Adrenal gland (tissue), 12 donors: Measurements from ENCODE around the gene SUN1. TPM values are rescaled to one million over a fixed set of nuclear protein-coding genes. Genes with fewer than 3 reads are reported as not detected.

Source experiments
- DNase-seq, 7 donors: peaks; one replicate each; pipeline ENCODE4 v3.0.0-alpha.2; 2019 to 2020
- H3K27ac ChIP-seq, 5 donors: fragments of 200-600 bp; sonication (generic) in 4 of 5; 1 replicate in 3 of 5; 2 replicates in 2 of 5; pipeline versions ENCODE4 v1.5.1 to v1.8.0; 2016 to 2020; ENCODE audit warnings: mild to moderate bottlenecking in 1 of 5
- H3K27me3 ChIP-seq: fragments of 200-600 bp; 2 replicates; pipeline ENCODE4 v1.8.0; 2021
- H3K36me3 ChIP-seq, 2 donors: fragments of 200-600 bp; replicated peaks in 1 of 2; 1 replicate in 1 of 2; 2 replicates in 1 of 2; pipeline versions ENCODE4 v1.5.1 to v1.8.0; 2018 to 2022
- H3K4me1 ChIP-seq, 2 donors: fragments of 200-600 bp; replicated peaks in 1 of 2; 1 replicate in 1 of 2; 2 replicates in 1 of 2; pipeline versions ENCODE4 v1.5.1 to v1.8.0; 2018 to 2021
- H3K4me3 ChIP-seq, 4 donors: fragments of 200-600 bp; sonication (generic) in 3 of 4; one replicate each; pipeline ENCODE4 v1.5.1; 2016 to 2018
- H3K9me3 ChIP-seq, 3 donors: fragments of 200-600 bp; sonication (generic) in 1 of 3; replicated peaks in 1 of 3; 1 replicate in 2 of 3; 2 replicates in 1 of 3; pipeline versions ENCODE4 v1.5.1 to v1.8.0; 2016 to 2021
- POLR2A ChIP-seq, 2 donors: fragments of 450-650 bp; IDR thresholded peaks; one replicate each; pipeline ENCODE4 v1.6.1; 2017; ENCODE audit warnings: antibody characterized with exemption in 2 of 2, mild to moderate bottlenecking in 2 of 2, moderate library complexity in 1 of 2
- WGBS, 4 donors: extraction: QIAGEN DNeasy Blood & Tissue Kit in 2 of 4; methylation state at CpG; one replicate each; pipeline versions ENCODE4 v1.1.5 to v1.1.7; 2013 to 2017; 5-methylcytosine and 5-hydroxymethylcytosine counted together
- intact Hi-C, 2 donors: fragments of 100-400 bp; cut with DNase I; formaldehyde crosslinking; loops; one replicate each; pipeline versions ENCODE4 v1.14.1 to v1.15.0; 2022 to 2023
- polyA plus RNA-seq, 3 donors: library from polyadenylated mRNA; stranded (reverse); fragments of 200-250 nt in 2 of 3; fragments of 350-450 nt in 1 of 3; fragmentation: Illumina TruSeq in 1 of 3; extraction: RNeasy Lipid Tissue Mini Kit (QIAGEN cat#74804) in 1 of 3; gene quantifications; one replicate each; pipeline ENCODE4 v1.2.3, GENCODE V29; 2013 to 2014
- total RNA-seq, 9 donors: library from RNA; depleted of rRNA in 4 of 9; stranded (reverse); fragments of >200 nt in 4 of 9; fragments of 120-200 nt in 1 of 9; fragmentation: NEBNext Ultra II Directional in 1 of 9; extraction: Animal tissue kit (Norgen Biotek cat#: 25700) in 1 of 9; gene quantifications; one replicate each; pipeline versions ENCODE4 v1.1.0 to v1.2.4, GENCODE V29; 2013 to 2023
- TF ChIP-seq, protein P1 (sequence below), 6 experiments: fragments of 450-650 bp in 4 of 6; fragments of 200-600 bp in 2 of 6; sonication (generic) in 1 of 6; IDR thresholded peaks; 1 replicate in 5 of 6; 2 replicates in 1 of 6; pipeline versions ENCODE4 v1.5.1 to v1.8.0; 2016 to 2021; ENCODE audit warnings: antibody characterized with exemption in 6 of 6, mild to moderate bottlenecking in 2 of 6, moderate library complexity in 1 of 6
- donor health status: healthy with polysubstance abuse.
- donor health status: Bipolar disorder and iron deficiency.
- donor health status: DM: yes; HTN: yes; CAD: no.
- donor health status: DM: no; HTN: no; CAD: no.
- donor health status: DM: no; HTN: no; CAD: no.
- donor health status: DM: yes; HTN: yes; CAD: no.

The SUN1 gene
- total and polyA plus RNA-seq, 12 donors, result 28.7 to 122 (median 99.9) TPM

GRCh38 chr7:904847-905246 is 72.6 kb downstream of the SUN1 start:
- intact Hi-C loops, result loop anchor here in 1 of 2 donors (5.0 kb wide), 1 partner anchor 162 kb away; no protein-coding TSS in a partner anchor
- no peaks in the 10 kb centered on the region for H3K9me3 ChIP-seq
- no peaks in the 10 kb centered on the region for H3K36me3 ChIP-seq
- H3K4me1 ChIP-seq, result peaks cover 5 to 12% of the 10 kb centered on the region in 2 donors
- H3K4me3 ChIP-seq, result no peak overlapping the region
- 53 to 59% (median 54%) methylated on average over 9 to 20 of the region's 20 CpGs for WGBS, 4 donors
- no peaks in the 10 kb centered on the region for H3K27me3 ChIP-seq
- H3K27ac ChIP-seq, result no peak overlapping the region
- DNase-seq, result peak in 1 of 7 donors; percentile 50
- TF ChIP-seq, protein P1, sequence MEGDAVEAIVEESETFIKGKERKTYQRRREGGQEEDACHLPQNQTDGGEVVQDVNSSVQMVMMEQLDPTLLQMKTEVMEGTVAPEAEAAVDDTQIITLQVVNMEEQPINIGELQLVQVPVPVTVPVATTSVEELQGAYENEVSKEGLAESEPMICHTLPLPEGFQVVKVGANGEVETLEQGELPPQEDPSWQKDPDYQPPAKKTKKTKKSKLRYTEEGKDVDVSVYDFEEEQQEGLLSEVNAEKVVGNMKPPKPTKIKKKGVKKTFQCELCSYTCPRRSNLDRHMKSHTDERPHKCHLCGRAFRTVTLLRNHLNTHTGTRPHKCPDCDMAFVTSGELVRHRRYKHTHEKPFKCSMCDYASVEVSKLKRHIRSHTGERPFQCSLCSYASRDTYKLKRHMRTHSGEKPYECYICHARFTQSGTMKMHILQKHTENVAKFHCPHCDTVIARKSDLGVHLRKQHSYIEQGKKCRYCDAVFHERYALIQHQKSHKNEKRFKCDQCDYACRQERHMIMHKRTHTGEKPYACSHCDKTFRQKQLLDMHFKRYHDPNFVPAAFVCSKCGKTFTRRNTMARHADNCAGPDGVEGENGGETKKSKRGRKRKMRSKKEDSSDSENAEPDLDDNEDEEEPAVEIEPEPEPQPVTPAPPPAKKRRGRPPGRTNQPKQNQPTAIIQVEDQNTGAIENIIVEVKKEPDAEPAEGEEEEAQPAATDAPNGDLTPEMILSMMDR (IDR thresholded peaks at IDR 0.05), result no peak
- no peak for TF ChIP-seq POLR2A (IDR thresholded peaks at IDR 0.05)

GRCh38 chr7:906776-907157 is 74.5 kb downstream of the SUN1 start:
- Histone ChIP-seq H3K9me3 (no peaks in the 10 kb centered on the region), H3K36me3 (no peaks in the 10 kb centered on the region), H3K4me1 (peaks cover 0 to 4% of the 10 kb centered on the region in 2 donors), H3K27ac (no peak overlapping the region), H3K4me3 (no peak overlapping the region), H3K27me3 (no peaks in the 10 kb centered on the region)
- DNase-seq, result no peak
- intact Hi-C loops, result loop anchor here in 1 of 2 donors (5.0 kb wide), 1 partner anchor 161 kb away; no protein-coding TSS in a partner anchor
- WGBS, 4 donors, result 60 to 93% (median 76%) methylated on average over 2 to 10 of the region's 10 CpGs
- no peak for TF ChIP-seq POLR2A (IDR thresholded peaks at IDR 0.05)
- TF ChIP-seq, protein P1 (IDR thresholded peaks at IDR 0.05), result no peak

DNA sequence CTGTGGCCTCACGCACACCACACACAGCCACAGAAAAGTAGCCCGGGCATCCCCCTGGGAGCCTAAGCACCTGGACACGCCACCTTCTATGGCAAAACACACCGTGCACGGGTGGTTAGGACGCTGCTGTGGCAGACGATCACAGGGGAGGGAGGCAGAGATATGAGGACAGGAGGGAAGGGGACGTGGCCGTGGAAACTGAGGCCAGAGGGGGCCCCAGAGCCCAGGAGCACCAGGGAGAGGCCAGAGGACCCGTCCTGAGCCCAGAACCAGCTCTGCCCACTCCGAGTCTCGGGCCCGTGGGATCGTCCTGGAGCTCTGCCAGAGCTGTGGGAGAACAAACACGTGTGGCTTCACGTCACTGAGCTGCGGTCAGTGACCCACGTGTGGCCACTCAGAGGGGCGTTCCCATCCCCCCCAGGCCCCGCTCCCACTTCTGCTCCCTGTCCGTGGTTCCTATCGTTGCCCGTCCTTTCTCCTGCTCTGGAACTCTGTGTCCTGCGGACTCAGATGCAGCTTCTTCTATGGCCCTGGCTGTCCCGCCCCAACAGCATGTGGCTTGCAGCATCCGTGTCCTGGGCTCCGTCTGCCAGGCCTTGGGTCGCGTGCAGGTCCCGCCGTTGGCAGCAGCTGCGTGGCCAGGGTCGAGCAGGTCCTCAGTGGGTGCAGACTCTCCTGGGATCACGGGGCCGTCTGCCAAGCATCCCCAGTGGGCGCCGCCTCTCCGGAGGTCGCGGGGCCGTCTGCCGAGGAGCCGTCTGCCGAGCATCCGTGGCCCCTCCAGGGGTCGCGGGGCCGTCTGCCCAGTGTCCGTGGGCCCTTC is 75.1 kb downstream of the SUN1 start:
- H3K36me3 ChIP-seq, result no peaks in the 10 kb centered on the region
- peak in 1 of 7 donors; percentile 45 for DNase-seq
- 61 to 73% (median 73%) methylated on average over 17 to 49 of the region's 49 CpGs for WGBS, 4 donors
- TF ChIP-seq POLR2A (IDR thresholded peaks at IDR 0.05), result no peak
- TF ChIP-seq, protein P1 (IDR thresholded peaks at IDR 0.05), result no peak
- no peak overlapping the region for H3K27ac ChIP-seq
- intact Hi-C loops, result loop anchor here in 1 of 2 donors (5.0 kb wide), 1 partner anchor 160 kb away; no protein-coding TSS in a partner anchor
- no peak overlapping the region for H3K4me3 ChIP-seq
- H3K27me3 ChIP-seq, result no peaks in the 10 kb centered on the region
- no peaks in the 10 kb centered on the region for H3K9me3 ChIP-seq
- peaks cover 0 to 4% of the 10 kb centered on the region in 2 donors for H3K4me1 ChIP-seq

GRCh38 chr7:908159-908581 is 75.9 kb downstream of the SUN1 start:
- peaks cover 0 to 4% of the 10 kb centered on the region in 2 donors for H3K4me1 ChIP-seq
- H3K4me3 ChIP-seq, result no peak overlapping the region
- TF ChIP-seq, protein P1 (IDR thresholded peaks at IDR 0.05), result no peak
- no peak for TF ChIP-seq POLR2A (IDR thresholded peaks at IDR 0.05)
- WGBS, 4 donors, result 60 to 78% (median 73%) methylated on average over 1 to 12 of the region's 12 CpGs
- DNase-seq, result no peak
- H3K36me3 ChIP-seq, result no peaks in the 10 kb centered on the region
- H3K27me3 ChIP-seq, result no peaks in the 10 kb centered on the region
- H3K27ac ChIP-seq, result no peak overlapping the region
- no peaks in the 10 kb centered on the region for H3K9me3 ChIP-seq
- intact Hi-C loops, result loop anchor here in 1 of 2 donors (5.0 kb wide), 1 partner anchor 159 kb away; no protein-coding TSS in a partner anchor
